GM12875 (cell line): ENCODE data around the gene GLRA3.

Source experiments
- H3K4me3 ChIP-seq: one replicate; pipeline ENCODE4 v1.5.1; 2011; ENCODE audit warnings: low read depth, low read length, control low read depth
- CTCF ChIP-seq: IDR thresholded peaks from 2 replicates; pipeline ENCODE4 v1.5.1; 2011; ENCODE audit warnings: low read depth, mild to moderate bottlenecking, control low read depth, inconsistent platforms, low read length, moderate library complexity, borderline replicate concordance; ENCODE audit not compliant: insufficient read depth

The GLRA3 gene

DNA sequence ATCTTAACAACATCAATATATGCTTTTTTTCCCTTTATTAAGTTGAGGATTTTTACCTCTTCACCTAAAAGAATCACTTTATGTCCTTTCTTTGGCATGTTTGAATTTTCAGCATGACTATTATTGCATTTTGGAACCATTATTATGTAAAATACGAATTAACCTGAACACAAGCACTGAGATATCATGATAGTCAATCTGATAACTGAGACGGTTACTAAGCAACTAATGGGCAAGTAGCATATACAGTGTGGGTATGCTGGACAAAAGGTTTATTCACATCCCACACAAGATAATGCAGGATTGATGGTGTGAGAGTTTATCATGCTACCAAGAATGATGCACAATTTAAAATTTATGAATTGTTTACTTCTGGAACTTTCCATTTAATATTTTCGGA lies 24.6 kb upstream of the GLRA3 start:
- H3K4me3 ChIP-seq: no peak overlapping the region
- no peak for TF ChIP-seq CTCF

- no peak overlapping the region for H3K4me3 ChIP-seq
- TF ChIP-seq CTCF: no peak
Measured at GRCh38 chr4:174848596-174848995, 19.5 kb upstream of the GLRA3 start.

DNA sequence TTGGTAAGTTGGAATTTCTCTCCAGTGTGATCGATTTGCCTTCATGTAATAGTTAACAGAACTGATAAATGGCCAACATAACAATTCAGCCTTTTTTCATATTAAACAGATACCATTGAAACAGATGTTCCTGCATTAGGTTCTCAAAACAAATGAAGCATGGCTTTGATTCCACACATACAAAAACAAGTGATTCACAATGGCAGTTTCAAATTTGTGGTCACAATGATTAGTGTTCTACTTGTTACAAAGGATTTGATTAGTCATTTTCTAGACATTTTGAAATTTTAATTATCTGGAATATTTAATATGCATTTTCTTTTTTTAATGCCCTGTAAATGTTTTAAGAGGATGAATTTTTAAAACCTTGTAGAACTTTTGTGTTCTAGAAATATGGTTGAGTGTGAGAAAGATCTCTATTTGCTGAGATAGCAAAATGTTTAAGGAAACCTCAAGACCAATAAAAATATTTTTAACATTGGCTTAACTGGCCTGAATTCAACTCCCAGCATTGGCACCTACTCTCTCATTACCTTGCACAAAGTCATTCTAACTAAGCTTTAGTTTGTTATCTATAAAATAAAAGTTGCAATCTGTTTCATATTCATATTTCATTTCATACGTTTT lies 18.9 kb upstream of the GLRA3 start:
- H3K4me3 ChIP-seq: no peak overlapping the region
- no peak for TF ChIP-seq CTCF

DNA sequence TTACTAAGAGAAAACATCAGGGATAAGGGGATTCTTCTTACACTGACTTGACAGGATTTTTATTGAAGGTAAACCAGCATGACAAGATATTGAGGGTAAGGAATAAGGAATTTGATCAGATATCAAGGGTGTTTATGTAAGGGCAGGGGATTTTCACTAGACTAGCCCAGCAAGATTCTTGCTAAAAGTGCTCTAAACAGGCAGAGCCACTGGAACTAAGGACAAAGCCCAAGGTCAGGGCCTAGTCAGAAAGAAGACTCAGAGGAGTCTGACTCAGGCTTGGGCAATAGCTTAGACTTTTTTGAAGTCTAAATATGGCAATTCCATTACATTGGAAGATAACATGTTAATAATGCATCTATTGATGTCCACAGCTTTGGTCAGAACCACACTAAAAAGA lies 6.5 kb upstream of the GLRA3 start:
- no peak for TF ChIP-seq CTCF
- no peak overlapping the region for H3K4me3 ChIP-seq

- no peak for TF ChIP-seq CTCF
- no peak overlapping the region for H3K4me3 ChIP-seq
Measured at GRCh38 chr4:174834477-174834876, 5.4 kb upstream of the GLRA3 start.

- no peak for TF ChIP-seq CTCF
- no peak overlapping the region for H3K4me3 ChIP-seq
Measured at GRCh38 chr4:174826660-174827059, 2.4 kb downstream of the GLRA3 start.

DNA sequence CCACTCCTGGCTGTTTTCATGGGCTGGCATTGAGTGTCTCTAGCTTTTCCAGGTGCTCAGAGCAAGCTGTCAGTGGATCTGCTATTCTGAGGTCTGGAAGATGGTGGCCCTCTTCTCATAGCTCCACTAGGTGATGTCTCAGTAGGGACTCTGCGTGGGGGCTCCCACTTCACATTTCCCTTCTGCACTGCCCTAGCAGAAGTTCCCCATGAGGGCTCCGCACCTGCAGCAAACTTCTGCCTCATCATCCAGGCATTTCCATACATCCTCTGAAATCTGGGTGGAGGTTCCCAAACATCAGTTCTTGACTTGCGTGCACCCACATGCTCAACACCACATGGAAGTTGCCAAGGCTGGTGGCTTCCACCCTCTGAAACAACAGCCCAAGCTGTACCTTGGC lies 13.8 kb downstream of the GLRA3 start:
- TF ChIP-seq CTCF: no peak
- no peak overlapping the region for H3K4me3 ChIP-seq
